ENCODE data around the gene ATP13A2. TPM values are rescaled to one million over a fixed set of nuclear protein-coding genes. Genes with fewer than 3 reads are reported as not detected.
"Not testable (repeated sequence)": the region's sequence is repeated elsewhere in the genome, so short reads cannot be mapped to it uniquely, and the experiment has no call there.

The ATP13A2 gene
- total RNA-seq, 1 donor from 2014 or later, result 39.2 TPM

DNA sequence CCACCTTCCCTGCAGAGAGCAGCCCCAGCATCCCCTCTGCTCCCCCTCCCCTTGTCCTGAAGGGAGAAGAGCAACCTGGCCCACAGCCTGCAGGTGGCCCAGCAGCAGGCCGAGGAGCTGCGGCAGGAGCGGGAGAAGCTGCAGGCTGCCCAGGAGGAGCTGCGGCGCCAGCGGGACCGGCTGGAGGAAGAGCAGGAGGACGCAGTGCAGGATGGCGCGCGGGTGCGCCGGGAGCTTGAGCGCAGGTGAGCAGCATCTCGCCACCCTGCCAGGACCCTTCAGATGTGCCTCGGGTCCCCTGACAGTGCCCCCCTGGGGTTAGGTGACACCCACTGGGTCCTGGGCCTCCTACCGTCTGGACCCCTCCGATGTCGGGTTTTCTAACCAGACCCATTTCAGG, 67.7 kb downstream of the ATP13A2 start:
- Histone ChIP-seq H3K4me1 (peaks cover 0 to 4% of the 10 kb centered on the region in 2 donors), H3K27me3 (no peaks in the 10 kb centered on the region), H3K9me3 (no peaks in the 10 kb centered on the region), H3K36me3 (peaks cover 28 to 41% of the 10 kb centered on the region in 2 donors), H3K4me3 (no peak overlapping the region), H3K27ac (no peak overlapping the region)
- DNase-seq (ENCODE audit: low spot score in 2 of 2), result no peak
- intact Hi-C loops (cut with DNase I), result no loop called here
- TF ChIP-seq, protein P1, sequence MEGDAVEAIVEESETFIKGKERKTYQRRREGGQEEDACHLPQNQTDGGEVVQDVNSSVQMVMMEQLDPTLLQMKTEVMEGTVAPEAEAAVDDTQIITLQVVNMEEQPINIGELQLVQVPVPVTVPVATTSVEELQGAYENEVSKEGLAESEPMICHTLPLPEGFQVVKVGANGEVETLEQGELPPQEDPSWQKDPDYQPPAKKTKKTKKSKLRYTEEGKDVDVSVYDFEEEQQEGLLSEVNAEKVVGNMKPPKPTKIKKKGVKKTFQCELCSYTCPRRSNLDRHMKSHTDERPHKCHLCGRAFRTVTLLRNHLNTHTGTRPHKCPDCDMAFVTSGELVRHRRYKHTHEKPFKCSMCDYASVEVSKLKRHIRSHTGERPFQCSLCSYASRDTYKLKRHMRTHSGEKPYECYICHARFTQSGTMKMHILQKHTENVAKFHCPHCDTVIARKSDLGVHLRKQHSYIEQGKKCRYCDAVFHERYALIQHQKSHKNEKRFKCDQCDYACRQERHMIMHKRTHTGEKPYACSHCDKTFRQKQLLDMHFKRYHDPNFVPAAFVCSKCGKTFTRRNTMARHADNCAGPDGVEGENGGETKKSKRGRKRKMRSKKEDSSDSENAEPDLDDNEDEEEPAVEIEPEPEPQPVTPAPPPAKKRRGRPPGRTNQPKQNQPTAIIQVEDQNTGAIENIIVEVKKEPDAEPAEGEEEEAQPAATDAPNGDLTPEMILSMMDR (IDR thresholded peaks at IDR 0.05), result no peak

DNA sequence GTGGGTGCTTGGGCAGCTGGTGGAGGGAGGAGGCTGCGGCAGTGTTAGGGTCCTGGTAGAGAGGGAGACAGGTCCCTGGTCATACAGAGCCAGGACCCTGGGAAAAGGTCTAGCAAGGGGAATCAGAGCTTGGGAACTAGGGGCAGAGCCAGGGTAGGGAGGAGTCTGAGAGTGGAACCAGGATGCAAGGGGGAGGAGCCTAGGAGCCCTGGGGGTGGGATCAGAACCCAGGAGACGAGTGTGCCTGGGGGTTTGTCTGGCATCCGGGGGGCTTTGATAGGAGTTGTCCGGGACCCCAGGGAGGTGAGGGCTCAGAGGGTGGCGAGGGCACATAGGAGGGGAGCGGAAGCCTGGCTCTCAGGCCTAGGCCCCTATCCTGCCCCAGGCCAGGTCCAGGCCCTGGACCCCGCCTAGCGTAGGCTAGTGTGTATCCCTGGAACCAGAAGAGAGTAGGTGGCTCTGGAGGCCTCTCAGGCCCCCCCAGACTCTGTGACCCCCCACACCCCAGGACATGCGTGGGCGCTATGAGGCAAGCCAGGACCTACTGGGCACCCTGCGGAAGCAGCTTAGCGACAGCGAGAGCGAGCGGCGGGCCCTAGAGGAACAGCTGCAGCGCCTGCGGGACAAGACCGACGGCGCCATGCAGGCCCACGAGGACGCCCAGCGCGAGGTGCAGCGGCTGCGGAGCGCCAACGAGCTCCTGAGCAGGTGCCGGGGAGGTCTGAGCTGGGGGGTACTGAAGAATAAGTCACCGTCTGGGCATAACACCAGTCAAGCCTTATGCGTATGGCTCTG, 72.1 kb downstream of the ATP13A2 start:
- H3K4me3 ChIP-seq, result peak overlapping the region in 1 of 2 donors; percentile 19
- H3K27me3 ChIP-seq; H3K27ac ChIP-seq; DNase-seq (ENCODE audit: low spot score in 2 of 2); H3K4me1 ChIP-seq; intact Hi-C loops (cut with DNase I); H3K9me3 ChIP-seq: not testable (repeated sequence)
- H3K36me3 ChIP-seq, result peaks cover 16 to 44% of the 10 kb centered on the region in 2 donors

DNA sequence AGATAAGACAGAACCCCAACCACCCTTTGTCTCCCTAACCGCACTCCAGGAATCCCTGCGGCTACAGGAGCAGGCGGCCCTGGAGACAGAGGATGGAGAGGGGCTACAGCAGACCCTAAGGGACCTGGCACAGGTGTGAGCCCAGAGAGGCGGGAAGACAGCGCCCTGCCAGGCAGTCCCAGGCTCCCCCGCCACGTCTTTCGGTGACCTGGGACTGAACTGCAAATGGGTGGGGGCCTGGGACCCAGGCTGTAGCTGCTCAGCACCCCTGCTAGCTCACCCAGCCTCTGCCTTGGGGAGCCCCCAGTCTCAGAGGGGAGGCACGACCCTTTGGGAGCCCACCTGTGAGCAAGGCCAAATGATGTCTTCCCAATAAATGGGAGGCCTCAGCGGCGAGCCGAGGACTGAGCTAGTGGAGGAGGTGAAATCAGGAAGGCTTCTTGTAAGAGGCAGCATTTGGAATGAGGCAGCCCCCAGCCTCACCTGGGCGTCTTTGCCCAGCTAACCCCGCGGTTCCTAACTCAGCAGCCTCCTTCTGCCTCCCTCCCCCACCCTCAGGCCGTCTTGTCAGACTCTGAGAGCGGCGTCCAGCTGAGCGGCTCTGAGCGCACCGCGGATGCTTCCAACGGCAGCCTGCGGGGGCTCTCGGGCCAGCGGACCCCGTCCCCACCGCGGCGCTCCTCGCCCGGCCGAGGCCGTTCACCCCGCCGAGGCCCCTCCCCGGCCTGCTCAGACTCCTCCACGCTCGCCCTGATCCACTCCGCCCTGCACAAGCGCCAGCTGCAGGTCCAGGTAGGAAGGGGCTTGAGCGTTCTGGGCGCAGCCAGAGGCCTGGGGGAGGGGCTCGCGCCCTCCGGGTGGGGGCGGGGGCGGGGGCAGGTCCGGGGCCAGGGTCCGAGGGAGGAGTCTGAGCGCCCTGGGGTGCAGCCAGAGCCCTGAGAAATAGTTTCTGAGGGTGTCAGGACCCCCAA, 73.1 kb downstream of the ATP13A2 start:
- H3K27me3 ChIP-seq, result no peaks in the 10 kb centered on the region
- TF ChIP-seq, protein P1 (IDR thresholded peaks at IDR 0.05), result no peak
- H3K27ac ChIP-seq, result no peak overlapping the region
- H3K36me3 ChIP-seq, result peaks cover 12 to 36% of the 10 kb centered on the region in 2 donors
- no peak for DNase-seq (ENCODE audit: low spot score in 2 of 2)
- intact Hi-C loops (cut with DNase I), result no loop called here
- H3K4me3 ChIP-seq, result peak overlapping the region in 1 of 2 donors; percentile 19
- no peaks in the 10 kb centered on the region for H3K4me1 ChIP-seq
- no peaks in the 10 kb centered on the region for H3K9me3 ChIP-seq

DNA sequence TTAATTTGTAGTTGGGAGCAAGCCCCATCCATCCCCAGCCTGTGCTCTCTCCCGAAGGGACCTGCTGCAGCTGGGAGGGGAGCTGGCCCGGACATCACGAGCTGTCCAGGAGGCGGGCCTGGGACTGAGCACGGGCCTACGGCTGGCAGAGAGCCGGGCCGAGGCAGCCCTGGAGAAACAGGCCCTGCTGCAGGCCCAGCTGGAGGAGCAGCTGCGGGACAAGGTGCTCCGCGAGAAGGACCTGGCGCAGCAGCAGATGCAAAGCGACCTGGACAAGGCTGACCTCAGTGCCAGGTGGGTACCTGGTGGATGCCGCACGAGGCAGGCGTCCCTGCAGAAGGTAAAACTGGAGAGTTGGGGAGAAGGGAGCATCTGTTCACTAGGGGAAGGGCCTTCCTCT, 75.1 kb downstream of the ATP13A2 start:
- H3K27me3 ChIP-seq; H3K9me3 ChIP-seq; H3K27ac ChIP-seq; H3K4me3 ChIP-seq; DNase-seq (ENCODE audit: low spot score in 2 of 2); intact Hi-C loops (cut with DNase I); H3K4me1 ChIP-seq: not testable (repeated sequence)
- H3K36me3 ChIP-seq, result peaks cover 11 to 36% of the 10 kb centered on the region in 2 donors

Other genes with a start within 250 kb of the ATP13A2 start
- under 0.01 TPM for gene RNU1-2, start 115.9 kb downstream of the ATP13A2 start, total RNA-seq
- 27.0 TPM for gene CROCC, start 90.0 kb downstream of the ATP13A2 start, total RNA-seq
- 26.3 TPM for gene MFAP2, start 31.3 kb downstream of the ATP13A2 start, total RNA-seq
- 112 TPM for gene SDHB, start 42.1 kb upstream of the ATP13A2 start, total RNA-seq
- 0.21 TPM for gene PADI2, start 107.5 kb upstream of the ATP13A2 start, total RNA-seq
- gene PADI1, start 193.2 kb upstream of the ATP13A2 start, total RNA-seq, result not detected
- gene PADI3, start 237.2 kb upstream of the ATP13A2 start, total RNA-seq, result not detected